ENCODE results near the gene PRICKLE2.

DNA sequence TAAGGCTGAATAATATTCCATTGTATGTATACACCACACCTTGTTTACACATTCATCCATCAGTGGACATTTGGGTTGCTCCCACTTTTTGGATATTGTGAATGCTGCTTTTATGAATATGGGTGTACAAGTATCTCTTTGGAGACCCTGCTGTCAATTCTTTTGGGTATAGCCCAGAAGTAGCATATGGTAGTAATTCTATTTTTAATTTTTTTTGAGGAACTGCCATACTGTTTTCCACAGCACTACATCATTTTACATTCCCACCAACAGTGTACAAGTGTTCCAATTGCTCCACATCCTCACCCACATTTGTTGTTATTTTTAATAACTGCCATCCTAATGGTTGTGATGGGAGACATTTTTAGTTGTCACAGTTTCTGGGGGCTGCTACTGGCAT lies 132.1 kb downstream of the PRICKLE2 start:
- TF ChIP-seq, protein P1, sequence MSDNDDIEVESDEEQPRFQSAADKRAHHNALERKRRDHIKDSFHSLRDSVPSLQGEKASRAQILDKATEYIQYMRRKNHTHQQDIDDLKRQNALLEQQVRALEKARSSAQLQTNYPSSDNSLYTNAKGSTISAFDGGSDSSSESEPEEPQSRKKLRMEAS (IDR thresholded peaks at IDR 0.05; ENCODE audit: low read depth, low read length) = no peak
- no peak for TF ChIP-seq SREBF2 (IDR thresholded peaks at IDR 0.05; ENCODE audit: low read length)

All from GM12878 (cell line).